Measurements from ENCODE around the gene GLO1.
"Not testable (repeated sequence)": the region's sequence is repeated elsewhere in the genome, so short reads cannot be mapped to it uniquely, and the experiment has no call there.

GLO1 gene

GRCh38 chr6:38701551-38701950 lies 1.4 kb downstream of the GLO1 start:
- Histone ChIP-seq H3K9ac (ENCODE audit: low read depth, low read length) (no peak overlapping the region), H3K36me3 (ENCODE audit: control insufficient read depth, insufficient read depth, low read length) (peaks cover 3% of the 10 kb centered on the region), H3K27me3 (ENCODE audit: control insufficient read depth, insufficient read depth, low read length) (no peaks in the 10 kb centered on the region), H3K4me1 (ENCODE audit: control insufficient read depth, insufficient read depth, low read length) (no peaks in the 10 kb centered on the region), H3K4me3 (ENCODE audit: low read depth, low read length) (no peak overlapping the region), H3K9me3 (ENCODE audit: control insufficient read depth, insufficient read depth, low read length) (no peaks in the 10 kb centered on the region)

GRCh38 chr6:38699702-38700101 lies 3.2 kb downstream of the GLO1 start:
- H3K9me3 ChIP-seq (ENCODE audit: control insufficient read depth, insufficient read depth, low read length); H3K4me3 ChIP-seq (ENCODE audit: low read depth, low read length); H3K27me3 ChIP-seq (ENCODE audit: control insufficient read depth, insufficient read depth, low read length); H3K9ac ChIP-seq (ENCODE audit: low read depth, low read length); H3K4me1 ChIP-seq (ENCODE audit: control insufficient read depth, insufficient read depth, low read length); H3K36me3 ChIP-seq (ENCODE audit: control insufficient read depth, insufficient read depth, low read length): not testable (repeated sequence)

GRCh38 chr6:38697846-38698245 lies 5.1 kb downstream of the GLO1 start:
- Histone ChIP-seq H3K36me3 (ENCODE audit: control insufficient read depth, insufficient read depth, low read length) (peaks cover 3% of the 10 kb centered on the region), H3K9me3 (ENCODE audit: control insufficient read depth, insufficient read depth, low read length) (no peaks in the 10 kb centered on the region), H3K4me1 (ENCODE audit: control insufficient read depth, insufficient read depth, low read length) (no peaks in the 10 kb centered on the region), H3K27me3 (ENCODE audit: control insufficient read depth, insufficient read depth, low read length) (no peaks in the 10 kb centered on the region), H3K9ac (ENCODE audit: low read depth, low read length) (no peak overlapping the region), H3K4me3 (ENCODE audit: low read depth, low read length) (no peak overlapping the region)

- Histone ChIP-seq H3K9ac (ENCODE audit: low read depth, low read length) (no peak overlapping the region), H3K4me1 (ENCODE audit: control insufficient read depth, insufficient read depth, low read length) (no peaks in the 10 kb centered on the region), H3K27me3 (ENCODE audit: control insufficient read depth, insufficient read depth, low read length) (no peaks in the 10 kb centered on the region), H3K36me3 (ENCODE audit: control insufficient read depth, insufficient read depth, low read length) (peaks cover 3% of the 10 kb centered on the region), H3K9me3 (ENCODE audit: control insufficient read depth, insufficient read depth, low read length) (no peaks in the 10 kb centered on the region), H3K4me3 (ENCODE audit: low read depth, low read length) (no peak overlapping the region)
Observed at GRCh38 chr6:38696345-38696744, 6.6 kb downstream of the GLO1 start.

GRCh38 chr6:38695933-38696332 lies 7.0 kb downstream of the GLO1 start:
- H3K27me3 ChIP-seq (ENCODE audit: control insufficient read depth, insufficient read depth, low read length): no peaks in the 10 kb centered on the region
- no peaks in the 10 kb centered on the region for H3K4me1 ChIP-seq (ENCODE audit: control insufficient read depth, insufficient read depth, low read length)
- H3K9me3 ChIP-seq (ENCODE audit: control insufficient read depth, insufficient read depth, low read length): no peaks in the 10 kb centered on the region
- peaks cover 3% of the 10 kb centered on the region for H3K36me3 ChIP-seq (ENCODE audit: control insufficient read depth, insufficient read depth, low read length)
- H3K4me3 ChIP-seq (ENCODE audit: low read depth, low read length): no peak overlapping the region
- H3K9ac ChIP-seq (ENCODE audit: low read depth, low read length): no peak overlapping the region

GRCh38 chr6:38695227-38695900 lies 7.6 kb downstream of the GLO1 start:
- Histone ChIP-seq H3K36me3 (ENCODE audit: control insufficient read depth, insufficient read depth, low read length) (peaks cover 3% of the 10 kb centered on the region), H3K4me1 (ENCODE audit: control insufficient read depth, insufficient read depth, low read length) (no peaks in the 10 kb centered on the region), H3K9me3 (ENCODE audit: control insufficient read depth, insufficient read depth, low read length) (no peaks in the 10 kb centered on the region), H3K9ac (ENCODE audit: low read depth, low read length) (no peak overlapping the region), H3K4me3 (ENCODE audit: low read depth, low read length) (no peak overlapping the region), H3K27me3 (ENCODE audit: control insufficient read depth, insufficient read depth, low read length) (no peaks in the 10 kb centered on the region)

- Histone ChIP-seq H3K27me3 (ENCODE audit: control insufficient read depth, insufficient read depth, low read length) (no peaks in the 10 kb centered on the region), H3K4me1 (ENCODE audit: control insufficient read depth, insufficient read depth, low read length) (no peaks in the 10 kb centered on the region), H3K4me3 (ENCODE audit: low read depth, low read length) (no peak overlapping the region), H3K36me3 (ENCODE audit: control insufficient read depth, insufficient read depth, low read length) (no peaks in the 10 kb centered on the region), H3K9ac (ENCODE audit: low read depth, low read length) (no peak overlapping the region), H3K9me3 (ENCODE audit: control insufficient read depth, insufficient read depth, low read length) (no peaks in the 10 kb centered on the region)
Observed at GRCh38 chr6:38688579-38689087, 14.3 kb downstream of the GLO1 start.

GRCh38 chr6:38687549-38687948 lies 15.4 kb downstream of the GLO1 start:
- no peaks in the 10 kb centered on the region for H3K36me3 ChIP-seq (ENCODE audit: control insufficient read depth, insufficient read depth, low read length)
- H3K27me3 ChIP-seq (ENCODE audit: control insufficient read depth, insufficient read depth, low read length): no peaks in the 10 kb centered on the region
- no peak overlapping the region for H3K4me3 ChIP-seq (ENCODE audit: low read depth, low read length)
- H3K9ac ChIP-seq (ENCODE audit: low read depth, low read length): no peak overlapping the region
- H3K4me1 ChIP-seq (ENCODE audit: control insufficient read depth, insufficient read depth, low read length): no peaks in the 10 kb centered on the region
- H3K9me3 ChIP-seq (ENCODE audit: control insufficient read depth, insufficient read depth, low read length): no peaks in the 10 kb centered on the region

GRCh38 chr6:38687043-38687353 lies 15.9 kb downstream of the GLO1 start:
- Histone ChIP-seq H3K9ac (ENCODE audit: low read depth, low read length) (no peak overlapping the region), H3K27me3 (ENCODE audit: control insufficient read depth, insufficient read depth, low read length) (no peaks in the 10 kb centered on the region), H3K4me1 (ENCODE audit: control insufficient read depth, insufficient read depth, low read length) (no peaks in the 10 kb centered on the region), H3K36me3 (ENCODE audit: control insufficient read depth, insufficient read depth, low read length) (no peaks in the 10 kb centered on the region), H3K4me3 (ENCODE audit: low read depth, low read length) (no peak overlapping the region), H3K9me3 (ENCODE audit: control insufficient read depth, insufficient read depth, low read length) (no peaks in the 10 kb centered on the region)

- no peaks in the 10 kb centered on the region for H3K4me1 ChIP-seq (ENCODE audit: control insufficient read depth, insufficient read depth, low read length)
- no peak overlapping the region for H3K9ac ChIP-seq (ENCODE audit: low read depth, low read length)
- H3K9me3 ChIP-seq (ENCODE audit: control insufficient read depth, insufficient read depth, low read length): no peaks in the 10 kb centered on the region
- peaks cover 4% of the 10 kb centered on the region for H3K36me3 ChIP-seq (ENCODE audit: control insufficient read depth, insufficient read depth, low read length)
- H3K27me3 ChIP-seq (ENCODE audit: control insufficient read depth, insufficient read depth, low read length): no peaks in the 10 kb centered on the region
- H3K4me3 ChIP-seq (ENCODE audit: low read depth, low read length): no peak overlapping the region
Observed at GRCh38 chr6:38686270-38687042, 16.5 kb downstream of the GLO1 start.

- H3K9ac ChIP-seq (ENCODE audit: low read depth, low read length): no peak overlapping the region
- H3K4me1 ChIP-seq (ENCODE audit: control insufficient read depth, insufficient read depth, low read length): no peaks in the 10 kb centered on the region
- no peak overlapping the region for H3K4me3 ChIP-seq (ENCODE audit: low read depth, low read length)
- peaks cover 4% of the 10 kb centered on the region for H3K36me3 ChIP-seq (ENCODE audit: control insufficient read depth, insufficient read depth, low read length)
- H3K27me3 ChIP-seq (ENCODE audit: control insufficient read depth, insufficient read depth, low read length): no peaks in the 10 kb centered on the region
- H3K9me3 ChIP-seq (ENCODE audit: control insufficient read depth, insufficient read depth, low read length): no peaks in the 10 kb centered on the region
Observed at GRCh38 chr6:38684904-38685303, 18.0 kb downstream of the GLO1 start.

GRCh38 chr6:38684237-38684636 lies 18.7 kb downstream of the GLO1 start:
- Histone ChIP-seq H3K36me3 (ENCODE audit: control insufficient read depth, insufficient read depth, low read length) (peaks cover 6% of the 10 kb centered on the region), H3K27me3 (ENCODE audit: control insufficient read depth, insufficient read depth, low read length) (no peaks in the 10 kb centered on the region)

More at GRCh38 chr6:38684237-38684636, 18.7 kb downstream of the GLO1 start:
- Histone ChIP-seq H3K9me3 (ENCODE audit: control insufficient read depth, insufficient read depth, low read length) (no peaks in the 10 kb centered on the region), H3K4me3 (ENCODE audit: low read depth, low read length) (no peak overlapping the region), H3K4me1 (ENCODE audit: control insufficient read depth, insufficient read depth, low read length) (no peaks in the 10 kb centered on the region), H3K9ac (ENCODE audit: low read depth, low read length) (no peak overlapping the region)

All from iPS-15b (cell line).